Measurements from ENCODE around the gene PBRM1.

- TF ChIP-seq CTCF (conservative IDR thresholded peaks at IDR 0.05) (no peak), EZH2 (IDR thresholded peaks at IDR 0.05; ENCODE audit: low read depth) (no peak)
Measured at GRCh38 chr3:52514576-52514975, 171.1 kb downstream of the PBRM1 start.
